Measurements from ENCODE around the gene SH3GLB1. TPM values are rescaled to one million over a fixed set of nuclear protein-coding genes. Genes with fewer than 3 reads are reported as not detected.

SH3GLB1 gene
- total RNA-seq, 1 experiment from 2014 or later, result 36.4 TPM

DNA sequence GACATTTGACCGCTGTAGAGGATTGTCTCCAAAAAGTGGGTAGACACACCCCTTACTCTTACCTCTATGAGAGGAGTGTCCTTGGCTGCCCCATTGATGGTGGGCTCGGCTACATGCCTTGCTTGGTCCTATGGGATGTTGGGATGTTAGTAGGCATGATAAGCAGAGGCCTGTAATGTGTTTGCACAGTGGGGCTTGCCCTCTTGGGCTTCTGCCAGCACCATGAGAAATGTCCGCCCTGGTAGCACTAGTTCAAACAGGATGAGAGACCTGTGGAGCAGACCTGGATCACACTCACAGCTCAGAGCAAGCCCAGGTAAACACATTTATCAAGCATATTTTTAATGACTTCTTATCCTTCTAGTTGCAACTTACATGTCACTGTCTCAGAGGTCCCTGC lies 54.2 kb downstream of the SH3GLB1 start:
- TF ChIP-seq ETV6 (CRISPR knock-in tag; IDR thresholded peaks at IDR 0.05) (no peak), ATF1 (CRISPR knock-in tag; IDR thresholded peaks at IDR 0.05) (no peak), EMX1 (CRISPR knock-in tag; IDR thresholded peaks at IDR 0.05) (no peak), FOXJ3 (CRISPR knock-in tag; IDR thresholded peaks at IDR 0.05; ENCODE audit: borderline replicate concordance) (no peak), NR1H2 (CRISPR knock-in tag; IDR thresholded peaks at IDR 0.05) (no peak), JAZF1 (CRISPR knock-in tag; IDR thresholded peaks at IDR 0.05) (no peak), ZNF232 (CRISPR knock-in tag; IDR thresholded peaks at IDR 0.05) (no peak), ZNF219 (CRISPR knock-in tag; IDR thresholded peaks at IDR 0.05; ENCODE audit: borderline replicate concordance) (no peak), ZNF423 (CRISPR knock-in tag; IDR thresholded peaks at IDR 0.05) (no peak)
- TF ChIP-seq, protein P1, sequence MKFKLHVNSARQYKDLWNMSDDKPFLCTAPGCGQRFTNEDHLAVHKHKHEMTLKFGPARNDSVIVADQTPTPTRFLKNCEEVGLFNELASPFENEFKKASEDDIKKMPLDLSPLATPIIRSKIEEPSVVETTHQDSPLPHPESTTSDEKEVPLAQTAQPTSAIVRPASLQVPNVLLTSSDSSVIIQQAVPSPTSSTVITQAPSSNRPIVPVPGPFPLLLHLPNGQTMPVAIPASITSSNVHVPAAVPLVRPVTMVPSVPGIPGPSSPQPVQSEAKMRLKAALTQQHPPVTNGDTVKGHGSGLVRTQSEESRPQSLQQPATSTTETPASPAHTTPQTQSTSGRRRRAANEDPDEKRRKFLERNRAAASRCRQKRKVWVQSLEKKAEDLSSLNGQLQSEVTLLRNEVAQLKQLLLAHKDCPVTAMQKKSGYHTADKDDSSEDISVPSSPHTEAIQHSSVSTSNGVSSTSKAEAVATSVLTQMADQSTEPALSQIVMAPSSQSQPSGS (CRISPR knock-in tag; IDR thresholded peaks at IDR 0.05; ENCODE audit: borderline replicate concordance, low read depth), result no peak
- TF ChIP-seq, protein P2, sequence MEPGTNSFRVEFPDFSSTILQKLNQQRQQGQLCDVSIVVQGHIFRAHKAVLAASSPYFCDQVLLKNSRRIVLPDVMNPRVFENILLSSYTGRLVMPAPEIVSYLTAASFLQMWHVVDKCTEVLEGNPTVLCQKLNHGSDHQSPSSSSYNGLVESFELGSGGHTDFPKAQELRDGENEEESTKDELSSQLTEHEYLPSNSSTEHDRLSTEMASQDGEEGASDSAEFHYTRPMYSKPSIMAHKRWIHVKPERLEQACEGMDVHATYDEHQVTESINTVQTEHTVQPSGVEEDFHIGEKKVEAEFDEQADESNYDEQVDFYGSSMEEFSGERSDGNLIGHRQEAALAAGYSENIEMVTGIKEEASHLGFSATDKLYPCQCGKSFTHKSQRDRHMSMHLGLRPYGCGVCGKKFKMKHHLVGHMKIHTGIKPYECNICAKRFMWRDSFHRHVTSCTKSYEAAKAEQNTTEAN (CRISPR knock-in tag; IDR thresholded peaks at IDR 0.05), result no peak
- TF ChIP-seq, protein P3, sequence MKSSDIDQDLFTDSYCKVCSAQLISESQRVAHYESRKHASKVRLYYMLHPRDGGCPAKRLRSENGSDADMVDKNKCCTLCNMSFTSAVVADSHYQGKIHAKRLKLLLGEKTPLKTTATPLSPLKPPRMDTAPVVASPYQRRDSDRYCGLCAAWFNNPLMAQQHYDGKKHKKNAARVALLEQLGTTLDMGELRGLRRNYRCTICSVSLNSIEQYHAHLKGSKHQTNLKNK (CRISPR knock-in tag; IDR thresholded peaks at IDR 0.05), result no peak
- TF ChIP-seq, protein P4, sequence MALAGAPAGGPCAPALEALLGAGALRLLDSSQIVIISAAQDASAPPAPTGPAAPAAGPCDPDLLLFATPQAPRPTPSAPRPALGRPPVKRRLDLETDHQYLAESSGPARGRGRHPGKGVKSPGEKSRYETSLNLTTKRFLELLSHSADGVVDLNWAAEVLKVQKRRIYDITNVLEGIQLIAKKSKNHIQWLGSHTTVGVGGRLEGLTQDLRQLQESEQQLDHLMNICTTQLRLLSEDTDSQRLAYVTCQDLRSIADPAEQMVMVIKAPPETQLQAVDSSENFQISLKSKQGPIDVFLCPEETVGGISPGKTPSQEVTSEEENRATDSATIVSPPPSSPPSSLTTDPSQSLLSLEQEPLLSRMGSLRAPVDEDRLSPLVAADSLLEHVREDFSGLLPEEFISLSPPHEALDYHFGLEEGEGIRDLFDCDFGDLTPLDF (CRISPR knock-in tag; IDR thresholded peaks at IDR 0.05), result no peak
- TF ChIP-seq, protein P5, sequence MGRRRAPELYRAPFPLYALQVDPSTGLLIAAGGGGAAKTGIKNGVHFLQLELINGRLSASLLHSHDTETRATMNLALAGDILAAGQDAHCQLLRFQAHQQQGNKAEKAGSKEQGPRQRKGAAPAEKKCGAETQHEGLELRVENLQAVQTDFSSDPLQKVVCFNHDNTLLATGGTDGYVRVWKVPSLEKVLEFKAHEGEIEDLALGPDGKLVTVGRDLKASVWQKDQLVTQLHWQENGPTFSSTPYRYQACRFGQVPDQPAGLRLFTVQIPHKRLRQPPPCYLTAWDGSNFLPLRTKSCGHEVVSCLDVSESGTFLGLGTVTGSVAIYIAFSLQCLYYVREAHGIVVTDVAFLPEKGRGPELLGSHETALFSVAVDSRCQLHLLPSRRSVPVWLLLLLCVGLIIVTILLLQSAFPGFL (CRISPR knock-in tag; IDR thresholded peaks at IDR 0.05; ENCODE audit: borderline replicate concordance), result no peak
- TF ChIP-seq, protein P6, sequence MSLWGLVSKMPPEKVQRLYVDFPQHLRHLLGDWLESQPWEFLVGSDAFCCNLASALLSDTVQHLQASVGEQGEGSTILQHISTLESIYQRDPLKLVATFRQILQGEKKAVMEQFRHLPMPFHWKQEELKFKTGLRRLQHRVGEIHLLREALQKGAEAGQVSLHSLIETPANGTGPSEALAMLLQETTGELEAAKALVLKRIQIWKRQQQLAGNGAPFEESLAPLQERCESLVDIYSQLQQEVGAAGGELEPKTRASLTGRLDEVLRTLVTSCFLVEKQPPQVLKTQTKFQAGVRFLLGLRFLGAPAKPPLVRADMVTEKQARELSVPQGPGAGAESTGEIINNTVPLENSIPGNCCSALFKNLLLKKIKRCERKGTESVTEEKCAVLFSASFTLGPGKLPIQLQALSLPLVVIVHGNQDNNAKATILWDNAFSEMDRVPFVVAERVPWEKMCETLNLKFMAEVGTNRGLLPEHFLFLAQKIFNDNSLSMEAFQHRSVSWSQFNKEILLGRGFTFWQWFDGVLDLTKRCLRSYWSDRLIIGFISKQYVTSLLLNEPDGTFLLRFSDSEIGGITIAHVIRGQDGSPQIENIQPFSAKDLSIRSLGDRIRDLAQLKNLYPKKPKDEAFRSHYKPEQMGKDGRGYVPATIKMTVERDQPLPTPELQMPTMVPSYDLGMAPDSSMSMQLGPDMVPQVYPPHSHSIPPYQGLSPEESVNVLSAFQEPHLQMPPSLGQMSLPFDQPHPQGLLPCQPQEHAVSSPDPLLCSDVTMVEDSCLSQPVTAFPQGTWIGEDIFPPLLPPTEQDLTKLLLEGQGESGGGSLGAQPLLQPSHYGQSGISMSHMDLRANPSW (CRISPR knock-in tag; conservative IDR thresholded peaks at IDR 0.05; ENCODE audit: low read depth), result no peak
- TF ChIP-seq, protein P7, sequence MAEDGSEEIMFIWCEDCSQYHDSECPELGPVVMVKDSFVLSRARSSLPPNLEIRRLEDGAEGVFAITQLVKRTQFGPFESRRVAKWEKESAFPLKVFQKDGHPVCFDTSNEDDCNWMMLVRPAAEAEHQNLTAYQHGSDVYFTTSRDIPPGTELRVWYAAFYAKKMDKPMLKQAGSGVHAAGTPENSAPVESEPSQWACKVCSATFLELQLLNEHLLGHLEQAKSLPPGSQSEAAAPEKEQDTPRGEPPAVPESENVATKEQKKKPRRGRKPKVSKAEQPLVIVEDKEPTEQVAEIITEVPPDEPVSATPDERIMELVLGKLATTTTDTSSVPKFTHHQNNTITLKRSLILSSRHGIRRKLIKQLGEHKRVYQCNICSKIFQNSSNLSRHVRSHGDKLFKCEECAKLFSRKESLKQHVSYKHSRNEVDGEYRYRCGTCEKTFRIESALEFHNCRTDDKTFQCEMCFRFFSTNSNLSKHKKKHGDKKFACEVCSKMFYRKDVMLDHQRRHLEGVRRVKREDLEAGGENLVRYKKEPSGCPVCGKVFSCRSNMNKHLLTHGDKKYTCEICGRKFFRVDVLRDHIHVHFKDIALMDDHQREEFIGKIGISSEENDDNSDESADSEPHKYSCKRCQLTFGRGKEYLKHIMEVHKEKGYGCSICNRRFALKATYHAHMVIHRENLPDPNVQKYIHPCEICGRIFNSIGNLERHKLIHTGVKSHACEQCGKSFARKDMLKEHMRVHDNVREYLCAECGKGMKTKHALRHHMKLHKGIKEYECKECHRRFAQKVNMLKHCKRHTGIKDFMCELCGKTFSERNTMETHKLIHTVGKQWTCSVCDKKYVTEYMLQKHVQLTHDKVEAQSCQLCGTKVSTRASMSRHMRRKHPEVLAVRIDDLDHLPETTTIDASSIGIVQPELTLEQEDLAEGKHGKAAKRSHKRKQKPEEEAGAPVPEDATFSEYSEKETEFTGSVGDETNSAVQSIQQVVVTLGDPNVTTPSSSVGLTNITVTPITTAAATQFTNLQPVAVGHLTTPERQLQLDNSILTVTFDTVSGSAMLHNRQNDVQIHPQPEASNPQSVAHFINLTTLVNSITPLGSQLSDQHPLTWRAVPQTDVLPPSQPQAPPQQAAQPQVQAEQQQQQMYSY (CRISPR knock-in tag; IDR thresholded peaks at IDR 0.05), result no peak
- Mint-ChIP-seq H3K36me3 (no peaks in the 10 kb centered on the region), H3K4me3 (no peak overlapping the region), H3K27ac (no peak overlapping the region), H3K27me3 (ENCODE audit: low read depth) (no peaks in the 10 kb centered on the region; the same call in 1 of the 2 replicates), H3K9me3 (peaks cover 8% of the 10 kb centered on the region), H3K4me1 (peaks cover 22% of the 10 kb centered on the region)
- ChIA-PET POLR2A (no interaction called here), CTCF (no interaction called here)
- no peak for DNase-seq (ENCODE audit: low spot score)
- no peak for ATAC-seq
